Glutamatergic neuron (in vitro differentiated cells): ENCODE measurements around the gene CCDC27. TPM values are rescaled to one million over a fixed set of nuclear protein-coding genes. Genes with fewer than 3 reads are reported as not detected.

Experiments
- DNase-seq: peaks from one replicate; pipeline ENCODE4 v3.0.0; 2022
- H3K27ac Mint-ChIP-seq: one replicate; pipeline ENCODE4 v1.8.0; 2020; ENCODE audit warnings: mild to moderate bottlenecking, mixed read lengths, inconsistent platforms; ENCODE audit not compliant: unreplicated experiment
- H3K27me3 Mint-ChIP-seq: one replicate; pipeline ENCODE4 v1.8.0; 2020; ENCODE audit warnings: mild to moderate bottlenecking, moderate library complexity, mixed read lengths, inconsistent platforms; ENCODE audit not compliant: unreplicated experiment
- H3K36me3 Mint-ChIP-seq: one replicate; pipeline ENCODE4 v1.8.0; 2020; ENCODE audit warnings: mild to moderate bottlenecking, mixed read lengths, inconsistent platforms; ENCODE audit not compliant: unreplicated experiment
- H3K4me1 Mint-ChIP-seq: one replicate; pipeline ENCODE4 v1.8.0; 2020; ENCODE audit warnings: mild to moderate bottlenecking, low read depth, mixed read lengths, inconsistent platforms; ENCODE audit not compliant: unreplicated experiment
- H3K4me3 Mint-ChIP-seq: one replicate; pipeline ENCODE4 v1.8.0; 2020; ENCODE audit warnings: mild to moderate bottlenecking, mixed read lengths, inconsistent platforms; ENCODE audit not compliant: unreplicated experiment
- H3K9me3 Mint-ChIP-seq: one replicate; pipeline ENCODE4 v1.8.0; 2020; ENCODE audit warnings: mild to moderate bottlenecking, moderate library complexity, mixed read lengths, inconsistent platforms; ENCODE audit not compliant: unreplicated experiment
- total RNA-seq: library from RNA; stranded (reverse); fragmentation: NEBNext Ultra II Directional; extraction: Animal tissue kit (Norgen Biotek cat#: 25700); gene quantifications from one replicate; pipeline ENCODE4 v1.2.1, GENCODE V29; 2021; ENCODE audit not compliant: unreplicated experiment
- TF ChIP-seq, protein P1 (sequence below): fragments of 200-600 bp; sonication (generic); IDR thresholded peaks from one replicate; pipeline ENCODE4 v1.5.0; 2021; ENCODE audit not compliant: partially characterized antibody, unreplicated experiment

CCDC27 gene
- total RNA-seq, 1 donor from 2014 or later = not detected

DNA sequence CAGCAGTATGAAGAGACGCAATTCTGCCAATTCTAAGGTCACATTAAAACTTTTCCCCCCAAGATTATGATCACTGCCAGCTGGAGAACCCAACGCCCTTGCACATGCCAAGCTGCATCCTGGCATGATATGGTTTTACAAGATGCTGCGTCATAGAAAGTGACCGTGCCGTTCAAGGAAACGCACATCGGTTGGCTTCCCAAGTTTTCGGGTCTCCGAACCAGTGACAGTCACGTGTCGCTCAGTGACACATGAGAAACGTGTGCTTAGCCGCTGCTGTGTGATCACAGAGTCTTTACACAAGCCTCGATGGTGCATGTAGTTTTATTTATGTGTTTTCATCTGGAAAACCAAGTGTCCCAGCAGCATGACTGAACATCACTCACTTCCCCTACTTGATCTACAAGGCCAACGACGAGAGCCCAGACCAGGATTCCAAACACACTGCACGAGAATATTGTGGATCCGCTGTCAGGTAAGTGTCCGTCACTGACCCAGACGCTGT lies 27.7 kb downstream of the CCDC27 start:
- Mint-ChIP-seq H3K27ac (no peak overlapping the region), H3K4me3 (no peak overlapping the region)

DNA sequence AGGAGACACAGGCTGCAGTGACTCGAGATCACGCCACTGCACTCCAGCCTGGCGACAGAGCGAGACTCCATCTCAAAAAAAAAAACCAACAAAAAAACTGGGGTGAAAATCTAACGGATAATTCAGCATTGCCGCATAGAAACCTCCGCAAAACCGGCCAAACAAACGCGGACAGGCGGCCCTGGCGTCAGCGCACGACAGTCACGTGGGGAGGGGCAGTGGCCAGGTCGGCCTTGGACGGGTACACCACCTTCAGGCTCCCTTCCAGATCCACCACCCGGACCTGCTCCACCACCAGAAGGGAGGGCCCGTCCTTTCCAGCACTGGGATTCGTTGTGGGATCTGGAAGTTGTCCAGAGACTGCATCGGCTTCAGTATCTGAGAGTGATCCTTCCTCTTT lies 28.7 kb downstream of the CCDC27 start:
- H3K4me1 Mint-ChIP-seq = peaks cover 14% of the 10 kb centered on the region
- TF ChIP-seq, protein P1, sequence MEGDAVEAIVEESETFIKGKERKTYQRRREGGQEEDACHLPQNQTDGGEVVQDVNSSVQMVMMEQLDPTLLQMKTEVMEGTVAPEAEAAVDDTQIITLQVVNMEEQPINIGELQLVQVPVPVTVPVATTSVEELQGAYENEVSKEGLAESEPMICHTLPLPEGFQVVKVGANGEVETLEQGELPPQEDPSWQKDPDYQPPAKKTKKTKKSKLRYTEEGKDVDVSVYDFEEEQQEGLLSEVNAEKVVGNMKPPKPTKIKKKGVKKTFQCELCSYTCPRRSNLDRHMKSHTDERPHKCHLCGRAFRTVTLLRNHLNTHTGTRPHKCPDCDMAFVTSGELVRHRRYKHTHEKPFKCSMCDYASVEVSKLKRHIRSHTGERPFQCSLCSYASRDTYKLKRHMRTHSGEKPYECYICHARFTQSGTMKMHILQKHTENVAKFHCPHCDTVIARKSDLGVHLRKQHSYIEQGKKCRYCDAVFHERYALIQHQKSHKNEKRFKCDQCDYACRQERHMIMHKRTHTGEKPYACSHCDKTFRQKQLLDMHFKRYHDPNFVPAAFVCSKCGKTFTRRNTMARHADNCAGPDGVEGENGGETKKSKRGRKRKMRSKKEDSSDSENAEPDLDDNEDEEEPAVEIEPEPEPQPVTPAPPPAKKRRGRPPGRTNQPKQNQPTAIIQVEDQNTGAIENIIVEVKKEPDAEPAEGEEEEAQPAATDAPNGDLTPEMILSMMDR = no peak
- peaks cover 6% of the 10 kb centered on the region for H3K27me3 Mint-ChIP-seq
- peaks cover 9% of the 10 kb centered on the region for H3K9me3 Mint-ChIP-seq
- H3K27ac Mint-ChIP-seq = no peak overlapping the region
- no peaks in the 10 kb centered on the region for H3K36me3 Mint-ChIP-seq
- no peak overlapping the region for H3K4me3 Mint-ChIP-seq
- no peak for DNase-seq

More for the DNA sequence above, 27.7 kb downstream of the CCDC27 start:
- no peak for DNase-seq
- Mint-ChIP-seq H3K4me1 (peaks cover 16% of the 10 kb centered on the region), H3K27me3 (peaks cover 6% of the 10 kb centered on the region), H3K36me3 (no peaks in the 10 kb centered on the region), H3K9me3 (peaks cover 9% of the 10 kb centered on the region)
- TF ChIP-seq, protein P1 = no peak

DNA sequence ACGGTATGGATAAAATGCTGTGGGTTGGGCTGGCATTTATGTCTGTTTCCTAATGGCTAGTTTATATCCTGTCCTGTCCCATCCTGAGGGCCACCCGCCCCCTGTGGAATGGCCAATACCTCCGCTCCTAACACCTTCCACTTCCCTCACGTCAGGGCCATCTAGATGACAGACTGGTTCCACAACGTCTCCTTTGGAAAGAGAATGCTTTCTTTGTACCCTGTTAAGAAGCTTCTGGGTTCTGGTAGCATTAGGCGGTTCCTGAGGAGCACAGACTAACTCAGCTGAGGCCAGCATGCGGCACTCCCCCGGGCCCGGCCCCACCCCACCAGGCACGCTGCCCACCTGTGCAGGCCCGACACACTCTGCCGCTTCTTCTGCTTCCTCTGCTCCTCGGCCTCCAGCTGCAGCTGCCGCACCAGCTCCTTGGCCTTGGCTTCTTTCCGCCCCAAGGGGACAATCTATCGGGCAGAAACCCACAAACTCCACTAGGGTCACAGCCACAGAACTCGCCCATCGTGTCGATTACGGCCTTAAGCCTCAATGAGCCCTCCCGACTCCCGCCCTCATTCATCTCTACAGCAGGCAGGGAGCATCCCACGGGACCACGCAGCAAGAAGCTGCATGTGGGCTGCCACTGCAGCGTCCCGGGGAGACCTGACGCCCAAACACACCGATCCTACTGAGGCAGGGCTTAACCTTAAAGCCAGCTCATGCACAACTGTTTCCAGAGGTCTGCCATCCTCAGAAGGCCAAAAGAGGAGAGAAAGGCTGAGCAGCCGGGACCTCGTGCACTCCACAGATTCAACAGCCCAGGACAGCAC lies 31.6 kb downstream of the CCDC27 start:
- DNase-seq = no peak
- Mint-ChIP-seq H3K27me3 (peaks cover 6% of the 10 kb centered on the region), H3K4me1 (peaks cover 15% of the 10 kb centered on the region), H3K9me3 (peaks cover 5% of the 10 kb centered on the region), H3K36me3 (peaks cover 5% of the 10 kb centered on the region), H3K27ac (no peak overlapping the region), H3K4me3 (no peak overlapping the region)
- TF ChIP-seq, protein P1 = no peak

DNA sequence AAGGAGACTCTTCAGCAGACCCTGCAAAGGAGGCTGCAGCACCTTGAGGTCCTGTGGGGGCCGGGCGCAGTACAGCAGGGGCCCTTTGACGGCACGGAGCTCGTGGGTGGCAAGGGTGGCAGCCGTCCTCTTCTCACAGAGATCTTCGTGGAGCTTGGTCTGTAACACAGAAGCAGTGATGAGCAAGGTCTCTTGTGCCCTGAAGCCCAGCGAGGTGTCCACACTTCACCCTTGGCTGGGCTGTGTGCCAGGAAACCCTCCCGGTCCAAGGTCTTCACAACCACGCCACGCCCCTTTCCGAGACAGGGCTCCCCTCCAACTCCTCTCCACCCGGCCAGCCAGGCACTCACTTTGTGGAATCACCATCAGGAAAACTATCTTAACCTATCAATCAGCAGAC lies 32.8 kb downstream of the CCDC27 start:
- peaks cover 5% of the 10 kb centered on the region for H3K36me3 Mint-ChIP-seq
- DNase-seq = no peak
- H3K4me3 Mint-ChIP-seq = no peak overlapping the region

More for the DNA sequence above, 32.8 kb downstream of the CCDC27 start:
- no peak overlapping the region for H3K27ac Mint-ChIP-seq
- H3K4me1 Mint-ChIP-seq = peaks cover 13% of the 10 kb centered on the region
- TF ChIP-seq, protein P1 = no peak
- peaks cover 5% of the 10 kb centered on the region for H3K9me3 Mint-ChIP-seq
- H3K27me3 Mint-ChIP-seq = peaks cover 10% of the 10 kb centered on the region
